Thyroid gland (tissue), 4 donors: ENCODE data around the gene TRMT2B.

Experiments used
- CTCF ChIP-seq, 6 experiments: fragments of 200-600 bp in 3 of 6; fragments of 450-650 bp in 3 of 6; sonication (generic) in 3 of 6; IDR thresholded peaks; one replicate each; pipeline ENCODE4 v1.5.1; 2016 to 2019; ENCODE audit warnings: antibody characterized with exemption in 6 of 6, mild to moderate bottlenecking in 2 of 6, inconsistent platforms in 1 of 6, moderate library complexity in 1 of 6
- POLR2A ChIP-seq, 2 donors: fragments of 450-650 bp; IDR thresholded peaks; one replicate each; pipeline ENCODE4 v1.6.1; 2017; ENCODE audit warnings: antibody characterized with exemption in 2 of 2, mild to moderate bottlenecking in 2 of 2, moderate library complexity in 1 of 2

GRCh38 chrX:101029665-101030064 lies 22.2 kb downstream of the TRMT2B start:
- TF ChIP-seq CTCF (IDR thresholded peaks at IDR 0.05) (no peak), POLR2A (IDR thresholded peaks at IDR 0.05) (no peak)
